Measurements from ENCODE around the gene WDFY4. TPM values are rescaled to one million over a fixed set of nuclear protein-coding genes. Genes with fewer than 3 reads are reported as not detected.

The WDFY4 gene
- total RNA-seq, 1 experiment from 2014 or later, result 0.16 TPM

DNA sequence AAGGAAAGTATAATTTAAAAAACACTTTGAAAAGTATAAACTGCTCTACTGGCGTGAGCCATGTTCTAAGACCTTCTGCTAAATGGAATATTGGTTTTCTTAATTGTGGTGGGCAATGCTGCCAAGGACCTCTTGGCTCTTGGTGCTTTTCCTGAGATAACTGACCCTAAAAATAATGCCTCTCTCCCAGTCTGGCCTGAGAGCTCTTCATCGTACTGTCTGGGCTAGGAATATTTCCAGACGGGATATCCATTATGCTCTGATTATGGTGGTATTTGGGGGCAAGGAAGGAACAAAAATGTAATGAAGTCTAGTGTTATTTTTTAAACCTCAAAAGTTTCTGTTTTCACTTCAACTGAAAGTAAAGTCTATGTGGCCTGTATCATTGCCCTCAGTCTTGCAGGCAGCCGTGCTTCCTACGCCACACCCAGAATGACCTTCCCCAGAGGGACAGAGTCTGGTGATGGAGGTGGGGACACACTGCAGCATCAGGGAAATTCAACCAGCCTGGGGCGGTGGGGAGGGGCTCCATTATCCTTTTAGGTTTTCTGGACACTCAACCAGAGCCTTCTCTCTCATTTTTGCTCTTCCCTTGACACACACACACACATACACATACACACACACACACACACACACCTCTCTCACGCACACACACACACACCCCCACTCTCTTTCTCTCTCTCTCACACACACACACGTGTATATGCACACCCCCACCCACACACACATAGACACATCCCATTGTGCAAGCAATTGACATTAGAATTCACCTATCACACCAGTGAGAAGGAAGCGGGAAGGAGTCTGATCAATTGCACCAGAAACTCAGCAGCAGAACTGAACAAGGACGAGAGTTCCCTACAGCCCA is 155.4 kb downstream of the WDFY4 start:
- H3K4me3 ChIP-seq, result no peak overlapping the region
- no peaks in the 10 kb centered on the region for H3K36me3 ChIP-seq
- DNase-seq (ENCODE audit: low read depth in 1 of 2, low spot score in 2 of 2), result peak in 1 of 2 experiments; percentile 27
- no peaks in the 10 kb centered on the region for H3K4me1 ChIP-seq (replicated peaks)
- no peaks in the 10 kb centered on the region for H3K9me3 ChIP-seq (replicated peaks)
- no peaks in the 10 kb centered on the region; the same call in none of the 2 replicates for H3K27me3 ChIP-seq (replicated peaks)
- no peak overlapping the region for H3K27ac ChIP-seq

DNA sequence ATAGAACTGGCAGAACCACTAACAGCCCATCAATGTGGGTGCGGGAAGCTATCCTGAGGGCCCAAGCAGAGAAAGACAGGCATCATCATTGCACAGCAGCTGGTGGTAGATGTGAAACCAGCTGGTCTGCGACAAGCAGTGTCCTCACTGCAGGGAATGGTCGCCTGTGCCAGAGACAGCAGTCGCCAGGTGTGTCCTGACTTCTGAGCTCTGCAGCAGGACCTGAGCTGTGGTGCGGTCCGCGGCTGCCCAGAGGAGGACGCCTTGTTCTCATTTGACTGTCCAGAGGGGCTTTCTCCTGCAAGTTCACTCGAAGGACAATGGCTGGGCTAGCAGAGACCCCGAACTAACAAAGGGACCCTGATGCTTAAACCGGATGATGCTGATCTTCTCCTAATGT is 157.6 kb downstream of the WDFY4 start:
- H3K4me1 ChIP-seq (replicated peaks), result no peaks in the 10 kb centered on the region
- no peaks in the 10 kb centered on the region for H3K36me3 ChIP-seq
- no peak overlapping the region for H3K27ac ChIP-seq
- no peak overlapping the region for H3K4me3 ChIP-seq
- H3K27me3 ChIP-seq (replicated peaks), result no peaks in the 10 kb centered on the region; the same call in 1 of the 2 replicates
- no peak for DNase-seq (ENCODE audit: low read depth in 1 of 2, low spot score in 2 of 2)
- no peaks in the 10 kb centered on the region for H3K9me3 ChIP-seq (replicated peaks)

DNA sequence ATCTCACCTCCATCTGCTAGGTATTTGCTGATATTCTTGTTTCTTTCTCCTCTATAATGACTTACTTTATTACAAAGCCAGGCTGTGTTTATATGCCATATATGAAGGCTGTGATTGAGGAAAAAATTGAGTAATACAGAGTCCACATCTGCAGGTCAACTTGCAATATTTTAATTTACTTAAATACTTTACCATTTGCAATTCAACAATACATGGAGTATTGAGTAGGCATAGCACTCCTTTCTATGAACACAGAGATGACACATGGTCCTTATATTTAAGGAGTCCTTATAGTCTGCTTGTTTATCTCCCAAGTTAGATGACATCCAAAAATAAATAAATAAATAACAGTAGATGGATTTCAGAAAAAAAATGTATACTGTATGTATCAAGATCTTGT is 158.5 kb downstream of the WDFY4 start:
- H3K4me1 ChIP-seq (replicated peaks), result no peaks in the 10 kb centered on the region
- H3K27me3 ChIP-seq (replicated peaks), result no peaks in the 10 kb centered on the region; the same call in 1 of the 2 replicates
- H3K4me3 ChIP-seq, result no peak overlapping the region
- no peak for DNase-seq (ENCODE audit: low read depth in 1 of 2, low spot score in 2 of 2)
- no peaks in the 10 kb centered on the region for H3K9me3 ChIP-seq (replicated peaks)
- H3K36me3 ChIP-seq, result no peaks in the 10 kb centered on the region
- H3K27ac ChIP-seq, result no peak overlapping the region

DNA sequence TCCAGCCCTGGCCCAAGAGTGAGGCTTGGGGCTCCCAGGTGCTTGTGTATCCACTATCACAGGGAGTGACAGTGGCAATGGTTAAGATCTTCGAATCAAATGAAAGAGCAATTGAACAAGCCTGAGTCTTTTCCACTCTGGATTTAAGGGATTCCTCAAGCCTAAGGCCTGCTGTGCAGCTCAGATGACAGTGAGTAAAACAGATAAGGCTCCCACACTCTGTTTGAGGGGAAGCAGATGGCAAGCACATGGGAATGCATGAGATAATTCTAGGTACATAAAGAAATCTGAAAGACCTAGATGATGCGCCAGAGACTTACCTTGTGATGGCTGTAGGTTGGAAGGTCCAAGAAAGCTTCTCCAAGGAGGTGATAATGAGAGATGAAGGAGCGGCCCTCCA is 159.9 kb downstream of the WDFY4 start:
- no peak for DNase-seq (ENCODE audit: low read depth in 1 of 2, low spot score in 2 of 2)
- no peak overlapping the region for H3K27ac ChIP-seq

DNA sequence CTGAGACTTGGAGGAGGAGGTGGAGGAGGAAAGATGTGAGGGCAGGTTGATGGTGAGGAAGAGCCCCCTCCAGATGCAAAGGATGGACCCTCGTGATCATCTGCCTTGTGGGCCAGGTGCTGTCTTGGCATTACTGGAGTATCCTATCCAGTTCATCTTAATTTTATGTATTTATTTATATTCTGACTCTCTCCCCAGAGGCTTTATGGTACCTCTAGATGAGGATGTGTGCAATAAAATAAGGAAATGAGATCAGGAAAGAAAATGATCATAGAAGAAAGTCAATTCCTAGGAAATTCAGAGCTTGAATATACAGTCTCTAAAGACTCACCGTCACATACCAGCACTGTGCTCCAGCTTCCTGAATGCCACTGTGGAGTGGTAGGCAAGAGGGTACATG is 160.8 kb downstream of the WDFY4 start:
- Histone ChIP-seq H3K9me3 (replicated peaks) (no peaks in the 10 kb centered on the region), H3K36me3 (no peaks in the 10 kb centered on the region), H3K4me3 (no peak overlapping the region), H3K4me1 (replicated peaks) (no peaks in the 10 kb centered on the region), H3K27ac (no peak overlapping the region), H3K27me3 (replicated peaks) (peaks cover 9% of the 10 kb centered on the region)
- no peak for DNase-seq (ENCODE audit: low read depth in 1 of 2, low spot score in 2 of 2)

More for the DNA sequence above, 159.9 kb downstream of the WDFY4 start:
- H3K4me1 ChIP-seq (replicated peaks), result no peaks in the 10 kb centered on the region
- H3K27me3 ChIP-seq (replicated peaks), result no peaks in the 10 kb centered on the region
- H3K4me3 ChIP-seq, result no peak overlapping the region
- H3K36me3 ChIP-seq, result no peaks in the 10 kb centered on the region
- H3K9me3 ChIP-seq (replicated peaks), result no peaks in the 10 kb centered on the region

DNA sequence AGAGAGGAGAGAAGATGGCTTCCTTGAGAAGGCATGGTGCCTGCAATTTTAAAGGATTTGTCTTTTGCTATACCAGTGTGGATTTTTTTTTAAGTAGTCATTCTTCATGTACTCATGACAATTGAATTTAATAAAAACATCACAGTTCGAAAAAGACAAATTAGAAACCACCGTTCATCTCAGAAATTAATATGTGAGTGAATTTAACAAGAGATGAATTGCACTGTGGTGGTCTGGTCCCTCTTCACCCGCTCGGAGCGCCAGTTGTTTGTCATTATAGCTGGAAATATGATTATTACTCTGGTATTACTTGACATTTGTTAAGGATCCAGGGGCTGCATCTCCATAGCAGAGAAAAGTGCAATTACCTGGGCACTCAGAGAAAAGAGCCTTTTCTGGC is 163.0 kb downstream of the WDFY4 start:
- H3K27me3 ChIP-seq (replicated peaks), result peaks cover 13% of the 10 kb centered on the region
- no peaks in the 10 kb centered on the region for H3K4me1 ChIP-seq (replicated peaks)
- H3K9me3 ChIP-seq (replicated peaks), result no peaks in the 10 kb centered on the region
- no peak for DNase-seq (ENCODE audit: low read depth in 1 of 2, low spot score in 2 of 2)
- H3K27ac ChIP-seq, result no peak overlapping the region
- H3K4me3 ChIP-seq, result no peak overlapping the region
- no peaks in the 10 kb centered on the region for H3K36me3 ChIP-seq

DNA sequence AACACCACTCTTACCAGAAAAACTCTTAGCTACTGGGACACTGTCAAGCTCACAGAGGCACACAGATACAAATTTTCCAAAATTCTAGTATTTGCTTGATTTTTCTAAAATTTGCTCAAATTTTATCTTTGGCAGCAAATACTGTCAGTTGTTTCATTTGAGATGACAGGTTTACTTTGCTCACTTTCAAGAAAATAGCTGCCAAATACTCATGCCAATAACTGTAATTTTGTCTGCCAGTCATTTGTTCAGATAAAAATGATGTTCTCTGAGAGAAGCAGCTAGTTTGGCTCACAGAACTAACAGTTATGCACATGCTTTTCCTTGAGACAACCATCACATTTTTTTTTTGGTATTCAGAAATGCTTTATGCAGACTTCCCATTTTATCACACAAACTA is 172.2 kb downstream of the WDFY4 start:
- Histone ChIP-seq H3K9me3 (replicated peaks) (no peaks in the 10 kb centered on the region), H3K36me3 (no peaks in the 10 kb centered on the region), H3K4me1 (replicated peaks) (no peaks in the 10 kb centered on the region), H3K27ac (no peak overlapping the region), H3K4me3 (no peak overlapping the region), H3K27me3 (replicated peaks) (peaks cover 7% of the 10 kb centered on the region)
- DNase-seq (ENCODE audit: low read depth in 1 of 2, low spot score in 2 of 2), result no peak

DNA sequence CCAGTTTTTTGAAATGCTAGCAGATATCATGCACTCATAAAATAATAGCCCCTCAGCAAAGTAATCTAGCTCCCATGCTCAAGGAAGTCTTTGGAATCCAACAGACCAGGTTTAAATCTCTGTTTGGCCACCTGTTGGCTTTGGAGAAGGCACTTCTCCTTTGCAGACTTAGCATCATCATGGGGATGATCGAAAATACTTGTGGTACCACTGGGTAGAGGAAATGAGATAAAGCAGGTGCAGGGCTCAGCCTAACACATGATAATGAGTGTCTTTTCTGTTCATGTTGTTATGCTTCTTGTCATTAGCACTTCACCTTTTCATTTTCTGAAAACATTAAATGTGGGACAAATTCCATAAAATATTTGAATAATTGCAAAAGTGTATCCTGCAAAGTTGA is 187.6 kb downstream of the WDFY4 start:
- Histone ChIP-seq H3K4me3 (no peak overlapping the region), H3K4me1 (replicated peaks) (no peaks in the 10 kb centered on the region), H3K27me3 (replicated peaks) (no peaks in the 10 kb centered on the region; the same call in 1 of the 2 replicates), H3K27ac (no peak overlapping the region), H3K36me3 (no peaks in the 10 kb centered on the region), H3K9me3 (replicated peaks) (no peaks in the 10 kb centered on the region)
- no peak for DNase-seq (ENCODE audit: low read depth in 1 of 2, low spot score in 2 of 2)

DNA sequence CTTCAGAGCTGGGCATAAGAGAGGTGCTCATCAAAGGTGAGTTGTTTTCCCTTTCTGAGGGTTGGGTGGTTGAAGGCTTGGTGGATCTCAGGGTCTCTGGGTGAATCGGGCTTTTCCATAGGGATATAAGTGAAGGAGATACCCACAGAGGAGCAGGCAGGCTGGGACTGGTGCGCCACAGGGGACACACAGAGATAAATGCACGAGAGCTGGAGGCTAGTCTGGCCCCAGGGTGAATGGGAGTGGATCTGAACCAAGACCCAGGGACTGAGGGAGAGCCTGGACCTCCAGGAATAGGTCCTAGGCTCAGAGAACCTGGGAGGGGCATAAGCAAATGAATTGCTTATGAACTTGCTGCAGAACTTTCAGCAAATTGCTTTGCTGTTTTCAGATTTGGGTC is 193.4 kb downstream of the WDFY4 start:
- no peak for DNase-seq (ENCODE audit: low read depth in 1 of 2, low spot score in 2 of 2)
- no peak overlapping the region for H3K4me3 ChIP-seq
- H3K9me3 ChIP-seq (replicated peaks), result no peaks in the 10 kb centered on the region
- no peaks in the 10 kb centered on the region for H3K4me1 ChIP-seq (replicated peaks)
- H3K27ac ChIP-seq, result no peak overlapping the region
- H3K36me3 ChIP-seq, result no peaks in the 10 kb centered on the region
- H3K27me3 ChIP-seq (replicated peaks), result no peaks in the 10 kb centered on the region

DNA sequence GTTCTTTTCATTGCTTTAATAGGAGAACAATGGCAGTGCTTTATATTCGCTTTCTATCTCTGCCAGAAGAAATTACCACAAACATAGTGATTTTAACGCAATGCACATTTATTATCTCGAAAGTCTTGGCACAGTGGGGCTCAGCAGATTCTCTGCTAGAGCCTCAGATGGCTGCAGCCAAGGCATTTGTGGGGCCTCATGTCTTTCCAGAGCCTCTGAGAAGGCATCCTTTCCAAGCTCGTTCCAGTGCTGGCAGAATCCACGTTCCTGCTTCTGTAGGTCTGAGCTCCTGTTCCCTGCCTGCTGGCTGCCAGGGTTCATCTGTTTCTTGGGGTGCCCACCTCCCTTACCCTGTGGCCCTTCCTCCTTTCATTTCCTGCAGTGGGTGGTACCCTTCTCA is 194.8 kb downstream of the WDFY4 start:
- Histone ChIP-seq H3K27me3 (replicated peaks) (no peaks in the 10 kb centered on the region), H3K4me3 (no peak overlapping the region), H3K4me1 (replicated peaks) (no peaks in the 10 kb centered on the region), H3K36me3 (no peaks in the 10 kb centered on the region), H3K27ac (no peak overlapping the region), H3K9me3 (replicated peaks) (no peaks in the 10 kb centered on the region)
- DNase-seq (ENCODE audit: low read depth in 1 of 2, low spot score in 2 of 2), result no peak

DNA sequence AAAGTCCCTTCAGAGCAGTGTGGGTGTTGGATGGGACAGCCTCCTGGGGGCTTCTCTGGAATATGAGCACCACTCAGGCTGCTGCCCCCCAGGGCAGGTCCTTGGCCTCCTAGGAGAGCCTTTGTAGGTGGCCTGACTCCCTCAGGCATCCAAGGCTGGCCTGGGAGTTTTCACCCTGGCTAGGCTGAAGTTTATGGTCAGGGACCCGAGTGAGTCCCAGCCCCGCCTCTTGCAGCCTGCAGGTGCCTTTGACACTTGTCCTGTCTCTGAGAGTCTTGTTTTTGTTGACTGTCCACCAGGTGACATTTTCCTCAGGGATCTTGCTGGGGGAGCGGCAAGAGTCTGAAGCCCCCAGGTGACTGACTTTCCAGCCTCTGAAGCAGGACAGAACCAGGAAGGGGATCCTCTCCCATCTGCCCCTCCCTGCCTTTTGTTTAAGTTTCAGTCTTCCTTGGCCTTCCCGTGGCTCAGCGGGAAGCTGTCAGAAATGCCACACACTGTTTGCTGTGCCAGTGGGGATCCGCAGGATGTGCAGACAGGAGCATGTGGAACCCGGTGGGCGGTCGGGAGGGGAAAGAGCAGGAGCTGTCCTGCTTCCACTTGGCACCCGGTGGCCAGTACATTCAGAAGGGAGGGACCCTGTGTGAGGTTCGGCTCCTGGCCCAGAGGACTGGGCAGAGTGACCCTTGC is 195.5 kb downstream of the WDFY4 start:
- H3K9me3 ChIP-seq (replicated peaks), result no peaks in the 10 kb centered on the region
- no peak overlapping the region for H3K27ac ChIP-seq
- H3K4me1 ChIP-seq (replicated peaks), result no peaks in the 10 kb centered on the region
- no peaks in the 10 kb centered on the region for H3K27me3 ChIP-seq (replicated peaks)
- no peaks in the 10 kb centered on the region for H3K36me3 ChIP-seq
- no peak overlapping the region for H3K4me3 ChIP-seq
- no peak for DNase-seq (ENCODE audit: low read depth in 1 of 2, low spot score in 2 of 2)

DNA sequence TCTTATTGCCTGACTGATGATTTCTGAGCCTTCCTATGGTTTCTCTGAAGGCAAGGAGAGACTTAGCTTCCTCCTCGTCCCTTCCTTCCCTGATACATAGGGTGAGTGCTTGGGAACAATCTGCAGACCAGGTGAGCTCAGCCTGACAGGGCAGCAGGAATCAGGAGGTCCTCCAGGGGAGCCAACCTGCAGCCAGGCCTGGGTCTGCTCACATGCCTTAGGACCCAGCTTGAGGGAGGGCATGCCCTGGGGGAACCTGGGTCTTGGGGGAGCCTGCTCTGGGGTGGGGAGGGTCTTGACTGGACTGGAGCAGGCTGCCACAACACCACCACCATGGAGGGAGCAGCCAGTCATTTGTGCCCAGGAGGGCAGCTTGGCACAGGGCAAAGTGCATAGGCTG is 197.3 kb downstream of the WDFY4 start:
- H3K27ac ChIP-seq, result no peak overlapping the region
- no peak overlapping the region for H3K4me3 ChIP-seq
- H3K9me3 ChIP-seq (replicated peaks), result no peaks in the 10 kb centered on the region
- no peak for DNase-seq (ENCODE audit: low read depth in 1 of 2, low spot score in 2 of 2)
- no peaks in the 10 kb centered on the region for H3K36me3 ChIP-seq
- no peaks in the 10 kb centered on the region for H3K4me1 ChIP-seq (replicated peaks)
- H3K27me3 ChIP-seq (replicated peaks), result no peaks in the 10 kb centered on the region

DNA sequence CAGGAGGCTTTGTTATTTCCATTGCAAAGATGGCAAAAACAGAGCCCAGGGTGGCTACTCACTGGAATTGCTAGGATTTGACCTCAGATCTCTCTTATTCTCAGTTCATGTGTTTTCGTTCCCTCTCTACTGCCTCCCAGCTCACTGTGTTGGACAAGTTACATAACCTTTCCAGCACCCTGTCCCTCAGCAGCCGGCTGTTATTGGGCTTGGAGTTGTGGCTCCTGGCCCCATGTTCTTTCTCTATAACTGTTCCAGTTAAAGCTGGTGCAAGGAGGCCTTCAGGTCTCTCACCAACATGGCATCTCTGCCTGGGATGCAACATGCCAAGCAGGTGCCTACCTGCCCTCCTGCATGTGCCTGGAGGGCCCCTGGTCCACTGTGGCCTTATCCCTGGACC is 198.2 kb downstream of the WDFY4 start:
- no peaks in the 10 kb centered on the region for H3K4me1 ChIP-seq (replicated peaks)
- H3K27ac ChIP-seq, result no peak overlapping the region
- DNase-seq (ENCODE audit: low read depth in 1 of 2, low spot score in 2 of 2), result no peak
- H3K36me3 ChIP-seq, result no peaks in the 10 kb centered on the region
- H3K4me3 ChIP-seq, result no peak overlapping the region
- no peaks in the 10 kb centered on the region for H3K9me3 ChIP-seq (replicated peaks)
- H3K27me3 ChIP-seq (replicated peaks), result no peaks in the 10 kb centered on the region

DNA sequence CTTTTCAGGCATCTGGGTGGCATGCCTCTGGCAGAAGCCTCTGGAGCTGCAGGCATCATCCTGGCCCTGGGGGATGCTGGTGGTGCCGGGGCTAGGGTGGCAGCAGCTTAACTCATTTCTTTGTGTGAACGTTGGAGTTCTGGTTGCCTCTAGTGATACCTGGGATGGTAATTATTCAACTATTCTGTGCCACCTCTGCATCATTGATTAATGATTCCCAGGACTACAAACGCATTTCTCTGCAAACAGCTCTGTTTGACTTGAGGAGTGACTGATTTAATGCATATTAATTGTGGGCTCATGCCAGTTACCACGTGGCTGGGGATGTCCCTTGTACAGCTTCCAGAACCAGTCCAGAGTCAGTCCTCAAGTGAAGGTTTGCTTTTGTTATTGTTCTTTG is 199.0 kb downstream of the WDFY4 start:
- no peak for DNase-seq (ENCODE audit: low read depth in 1 of 2, low spot score in 2 of 2)
- no peak overlapping the region for H3K4me3 ChIP-seq
- no peaks in the 10 kb centered on the region for H3K9me3 ChIP-seq (replicated peaks)
- no peaks in the 10 kb centered on the region for H3K27me3 ChIP-seq (replicated peaks)
- no peaks in the 10 kb centered on the region for H3K4me1 ChIP-seq (replicated peaks)
- H3K27ac ChIP-seq, result no peak overlapping the region
- H3K36me3 ChIP-seq, result no peaks in the 10 kb centered on the region

Data from SJSA1 (cell line).